Amniotic stem cell (primary cell): ENCODE results near the gene CIB4.

ENCODE experiments used
- DNase-seq: peaks from one replicate; lab custom pipeline; 2025; lab: John Stamatoyannopoulos, UW

CIB4 gene

GRCh38 chr2:26606847-26607190 is 34.3 kb downstream of the CIB4 start:
- DNase-seq, result no peak

- DNase-seq, result no peak
These were observed 34.9 kb downstream of the CIB4 start for GRCh38 chr2:26605999-26606846.

GRCh38 chr2:26605195-26605998 is 35.8 kb downstream of the CIB4 start:
- peak; percentile 4 for DNase-seq

- no peak for DNase-seq
These were observed 38.6 kb downstream of the CIB4 start for GRCh38 chr2:26602575-26602974.

- no peak for DNase-seq
These were observed 41.8 kb downstream of the CIB4 start for GRCh38 chr2:26599387-26599786.

GRCh38 chr2:26598996-26599373 is 42.2 kb downstream of the CIB4 start:
- no peak for DNase-seq

GRCh38 chr2:26598336-26598995 is 42.7 kb downstream of the CIB4 start:
- DNase-seq, result no peak

GRCh38 chr2:26597197-26597596 is 44.0 kb downstream of the CIB4 start:
- no peak for DNase-seq

- no peak for DNase-seq
These were observed 46.0 kb downstream of the CIB4 start for GRCh38 chr2:26595146-26595545.

GRCh38 chr2:26591619-26592505 is 49.3 kb downstream of the CIB4 start:
- DNase-seq, result no peak

GRCh38 chr2:26590980-26591618 is 50.1 kb downstream of the CIB4 start:
- no peak for DNase-seq

- DNase-seq, result no peak
These were observed 50.7 kb downstream of the CIB4 start for GRCh38 chr2:26590508-26590907.

GRCh38 chr2:26588576-26588975 is 52.6 kb downstream of the CIB4 start:
- DNase-seq, result no peak

- no peak for DNase-seq
These were observed 53.2 kb downstream of the CIB4 start for GRCh38 chr2:26587994-26588393.

GRCh38 chr2:26585966-26586365 is 55.2 kb downstream of the CIB4 start:
- DNase-seq, result no peak

GRCh38 chr2:26585100-26585499 is 56.1 kb downstream of the CIB4 start:
- no peak for DNase-seq

- DNase-seq, result no peak
These were observed 56.5 kb downstream of the CIB4 start for GRCh38 chr2:26584656-26585055.

- no peak for DNase-seq
These were observed 57.0 kb downstream of the CIB4 start for GRCh38 chr2:26584191-26584590.

- no peak for DNase-seq
These were observed 57.7 kb downstream of the CIB4 start for GRCh38 chr2:26583381-26583911.

GRCh38 chr2:26582890-26583289 is 58.3 kb downstream of the CIB4 start:
- DNase-seq, result no peak
